SK-N-SH (cell line): ENCODE data around the gene ANGPTL8. TPM values are rescaled to one million over a fixed set of nuclear protein-coding genes. Genes with fewer than 3 reads are reported as not detected.

Experiments
- CTCF ChIA-PET: fragments of 300-600, 350-600 bp; formaldehyde crosslinking; extraction: SDS; loops from one replicate; lab custom pipeline; 2021; lab: Yijun Ruan, JAX
- POLR2A ChIA-PET: fragments of 350-600 bp; sonication (Branson Sonifier 250); formaldehyde crosslinking; extraction: SDS; loops from one replicate; lab custom pipeline; 2020; ENCODE audit warnings: antibody characterized with exemption, inconsistent platforms; lab: Yijun Ruan, JAX
- DNase-seq: peaks from one replicate; pipeline ENCODE4 v3.0.0; 2012
- H2AFZ ChIP-seq: fragments of 200-600 bp; sonication (generic); 2 replicates; pipeline ENCODE4 v1.8.1; 2016; ENCODE audit warnings: antibody characterized with exemption, mild to moderate bottlenecking, low read depth
- H3F3A ChIP-seq: fragments of 200-600 bp; sonication (generic); replicated peaks from 2 replicates; pipeline ENCODE3; 2016; ENCODE audit warnings: antibody characterized with exemption, mild to moderate bottlenecking; ENCODE audit not compliant: insufficient read depth
- H3K27ac ChIP-seq, 2 experiments: fragments of 200-500 bp in 1 of 2; fragments of 200-600 bp in 1 of 2; sonication (Bioruptor generic) in 1 of 2; sonication (generic), shearing (Covaris generic) in 1 of 2; 2 replicates each; pipeline versions ENCODE4 v1.5.1 to v1.6.1; 2014 to 2016; ENCODE audit warnings: low read depth in 2 of 2, inconsistent platforms in 1 of 2, low read length in 1 of 2, mild to moderate bottlenecking in 1 of 2, mixed read lengths in 1 of 2
- H3K27me3 ChIP-seq: fragments of 200-600 bp; sonication (generic), shearing (Covaris generic); 2 replicates; pipeline ENCODE4 v1.6.1; 2016; ENCODE audit warnings: mixed run types; ENCODE audit not compliant: insufficient read depth
- H3K36me3 ChIP-seq, 2 experiments: fragments of 200-500 bp in 1 of 2; fragments of 200-600 bp in 1 of 2; sonication (Bioruptor generic) in 1 of 2; sonication (generic) in 1 of 2; replicated peaks in 1 of 2; 2 replicates each; pipeline versions ENCODE3 to v1.5.1; 2014 to 2016; ENCODE audit warnings: low read length in 1 of 2, mild to moderate bottlenecking in 1 of 2; ENCODE audit not compliant: insufficient read depth in 2 of 2, control insufficient read depth in 1 of 2
- H3K4me1 ChIP-seq, 2 experiments: fragments of 200-500 bp in 1 of 2; fragments of 200-600 bp in 1 of 2; sonication (Bioruptor generic) in 1 of 2; sonication (generic), shearing (Covaris generic) in 1 of 2; 2 replicates each; pipeline versions ENCODE4 v1.5.1 to v1.6.1; 2014 to 2016; ENCODE audit warnings: low read depth in 1 of 2, low read length in 1 of 2, mixed run types in 1 of 2; ENCODE audit not compliant: insufficient read depth in 2 of 2, control insufficient read depth in 1 of 2
- H3K4me2 ChIP-seq: fragments of 200-600 bp; sonication (generic), shearing (Covaris generic); 2 replicates; pipeline ENCODE4 v1.6.1; 2017; ENCODE audit warnings: mixed run types
- H3K4me3 ChIP-seq, 2 experiments: fragments of 200-500 bp in 1 of 2; fragments of 200-600 bp in 1 of 2; sonication (Bioruptor generic) in 1 of 2; sonication (generic), shearing (Covaris generic) in 1 of 2; 2 replicates each; pipeline versions ENCODE4 v1.5.1 to v1.8.1; 2014 to 2016; ENCODE audit warnings: low read depth in 2 of 2, inconsistent platforms in 1 of 2, low read length in 1 of 2, mild to moderate bottlenecking in 1 of 2, mixed read lengths in 1 of 2, moderate library complexity in 1 of 2
- H3K79me2 ChIP-seq: fragments of 200-600 bp; sonication (generic); 2 replicates; pipeline ENCODE4 v1.8.1; 2017; ENCODE audit warnings: mild to moderate bottlenecking; ENCODE audit not compliant: insufficient read depth
- H3K9ac ChIP-seq: fragments of 200-600 bp; sonication (generic); 2 replicates; pipeline ENCODE4 v1.6.1; 2017; ENCODE audit warnings: mixed run types
- H3K9me2 ChIP-seq: fragments of 200-600 bp; sonication (generic); 2 replicates; pipeline ENCODE4 v1.6.1; 2017; ENCODE audit warnings: mixed run types
- H3K9me3 ChIP-seq: fragments of 200-600 bp; sonication (generic); 2 replicates; pipeline ENCODE4 v1.6.1; 2017; ENCODE audit warnings: mixed run types, mild to moderate bottlenecking, moderate library complexity
- H4K20me1 ChIP-seq: fragments of 200-600 bp; sonication (generic); 2 replicates; pipeline ENCODE4 v1.6.1; 2017; ENCODE audit warnings: mild to moderate bottlenecking, mixed run types; ENCODE audit not compliant: insufficient read depth
- CHD2 ChIP-seq: fragments of 150-350 bp; IDR thresholded peaks from 2 replicates; pipeline ENCODE4 v1.6.1; 2018; ENCODE audit warnings: low read length; ENCODE audit not compliant: partially characterized antibody
- EP300 ChIP-seq, 2 experiments: IDR thresholded peaks; 2 replicates each; pipeline versions ENCODE4 v1.4.0 to v1.6.1; 2012; ENCODE audit warnings: borderline replicate concordance in 1 of 2, low read depth in 1 of 2, low read length in 1 of 2
- FOXJ3 ChIP-seq: sonication (generic); formaldehyde crosslinking; IDR thresholded peaks from 2 replicates; pipeline ENCODE4 v1.5.1; 2020; ENCODE audit warnings: mild to moderate bottlenecking, missing genetic modification reagents
- FOXM1 ChIP-seq: IDR thresholded peaks from 2 replicates; pipeline ENCODE4 v1.4.0; 2012; ENCODE audit warnings: low read depth, mild to moderate bottlenecking
- GABPA ChIP-seq: IDR thresholded peaks from 2 replicates; pipeline ENCODE4 v1.4.0; 2012; ENCODE audit warnings: low read depth, mild to moderate bottlenecking
- GATA2 ChIP-seq: sonication (generic); formaldehyde crosslinking; IDR thresholded peaks from 2 replicates; pipeline ENCODE4 v1.5.0; 2020; ENCODE audit warnings: mild to moderate bottlenecking, missing genetic modification reagents
- MAX ChIP-seq: IDR thresholded peaks from 2 replicates; pipeline ENCODE4 v1.4.0; 2012; ENCODE audit warnings: low read depth
- NFIC ChIP-seq: IDR thresholded peaks from 2 replicates; pipeline ENCODE4 v1.4.0; 2012; ENCODE audit warnings: borderline replicate concordance
- NRF1 ChIP-seq: IDR thresholded peaks from 2 replicates; pipeline ENCODE4 v1.6.1; 2012; ENCODE audit warnings: low read depth, mild to moderate bottlenecking, low read length
- POLR2AphosphoS5 ChIP-seq: IDR thresholded peaks from 2 replicates; pipeline ENCODE4 v1.6.1; 2012; ENCODE audit warnings: low read depth, low read length
- RCOR1 ChIP-seq: fragments of 150-350 bp; IDR thresholded peaks from 2 replicates; pipeline ENCODE4 v1.6.1; 2017; ENCODE audit warnings: antibody characterized with exemption, low read length
- REST ChIP-seq: IDR thresholded peaks from 2 replicates; pipeline ENCODE4 v1.6.1; 2012; ENCODE audit warnings: mild to moderate bottlenecking, low read depth, low read length, moderate library complexity
- RXRA ChIP-seq: IDR thresholded peaks from 2 replicates; pipeline ENCODE4 v1.4.0; 2012; ENCODE audit warnings: low read depth, mild to moderate bottlenecking, borderline replicate concordance
- SIN3A ChIP-seq: IDR thresholded peaks from 2 replicates; pipeline ENCODE4 v1.6.1; 2012; ENCODE audit warnings: low read depth, mild to moderate bottlenecking, low read length, moderate library complexity, borderline replicate concordance
- SMC3 ChIP-seq: IDR thresholded peaks from 2 replicates; pipeline ENCODE4 v1.6.1; 2012; ENCODE audit warnings: low read depth, low read length, improper control_type of control experiment
- TCF12 ChIP-seq: IDR thresholded peaks from 2 replicates; pipeline ENCODE4 v1.4.0; 2012
- WGBS: methylation state at CpG from one replicate; pipeline ENCODE4 v1.1.6; 2017; ENCODE audit warnings: low lambda C conversion rate; 5-methylcytosine and 5-hydroxymethylcytosine counted together
- polyA plus RNA-seq, 3 experiments: library from polyadenylated mRNA; depleted of rRNA; stranded (reverse); fragments of >200 nt; gene quantifications; 2 replicates each; pipeline ENCODE4 v1.2.3, GENCODE V29; 2012
- TF ChIP-seq, protein P1 (sequence below): IDR thresholded peaks from 2 replicates; pipeline ENCODE4 v1.4.0; 2012; ENCODE audit warnings: low read depth, borderline replicate concordance

Gene ANGPTL8
- polyA plus RNA-seq, 1 of the 3 experiments (the other 2 are of a cell fraction): 0.21 TPM

DNA sequence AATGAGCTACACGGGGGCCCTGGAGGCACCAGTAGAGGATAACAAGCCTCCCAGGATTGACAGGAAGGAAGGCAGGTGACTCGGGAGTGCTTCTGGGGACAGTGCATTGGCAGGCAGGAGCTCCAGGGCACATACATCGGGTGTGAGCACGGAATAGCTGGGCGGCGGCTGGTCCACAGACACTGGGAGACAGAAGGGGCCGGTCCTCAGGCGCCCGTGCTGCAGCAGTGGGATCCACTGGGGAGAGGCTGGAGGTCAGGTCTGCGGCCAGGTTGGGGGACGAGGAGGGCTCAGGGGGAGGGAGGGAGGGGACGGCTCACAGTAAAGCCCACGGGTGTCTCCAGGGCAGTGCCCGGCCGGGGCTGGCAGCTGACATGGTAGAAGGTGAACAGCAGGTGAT, 2.1 kb upstream of the ANGPTL8 start:
- H3K27ac ChIP-seq: no peak overlapping the region
- 92% methylated on average over 15 of the region's 15 CpGs for WGBS
- CTCF ChIA-PET: interaction anchor here (1.0 kb wide), 1 partner anchor 8 kb away, joined by 3 read pairs; no protein-coding TSS in a partner anchor

DNA sequence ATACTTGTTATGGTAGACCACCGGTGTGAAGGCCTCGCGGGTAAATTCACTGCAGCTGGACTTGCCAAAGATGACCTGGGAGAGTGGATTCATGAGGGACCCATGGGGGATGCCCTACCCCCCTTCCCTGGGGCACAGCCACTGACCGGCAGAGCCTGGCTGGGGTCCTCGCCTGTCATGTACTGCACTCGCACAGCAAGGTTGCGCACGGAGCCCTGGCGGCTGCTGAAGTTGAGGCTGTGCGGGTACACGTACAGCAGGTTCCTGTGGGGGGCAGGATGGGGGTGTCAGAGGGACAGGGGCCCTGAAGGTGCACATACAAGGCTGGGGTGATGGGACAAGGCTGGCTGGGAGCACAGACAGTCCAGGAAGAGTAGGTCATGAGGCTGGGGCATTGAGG, 1.4 kb upstream of the ANGPTL8 start:
- H3K9me3 ChIP-seq: no peaks in the 10 kb centered on the region
- ChIA-PET CTCF (no interaction called here), POLR2A (no interaction called here)
- no peaks in the 10 kb centered on the region for H3K27me3 ChIP-seq
- H3K27ac ChIP-seq: no peak overlapping the region
- no peak overlapping the region for H3K9ac ChIP-seq
- H3K9me2 ChIP-seq: no peaks in the 10 kb centered on the region
- WGBS: 93% methylated on average over 11 of the region's 11 CpGs
- no peaks in the 10 kb centered on the region for H3F3A ChIP-seq
- no peaks in the 10 kb centered on the region for H3K79me2 ChIP-seq
- H2AFZ ChIP-seq: no peak overlapping the region
- H4K20me1 ChIP-seq: no peaks in the 10 kb centered on the region
- no peak for DNase-seq
- H3K4me2 ChIP-seq: no peak overlapping the region
- H3K36me3 ChIP-seq: peaks cover 0 to 5% of the 10 kb centered on the region in 2 experiments
- H3K4me1 ChIP-seq: no peaks in the 10 kb centered on the region
- H3K4me3 ChIP-seq: no peak overlapping the region
- TF ChIP-seq POLR2AphosphoS5 (no peak), NFIC (no peak), GABPA (no peak), NRF1 (no peak), EP300 (IDR thresholded peaks at IDR 0.05; ENCODE audit: borderline replicate concordance in 1 of 2, low read depth in 1 of 2, low read length in 1 of 2) (no peak), FOXM1 (no peak), FOXJ3 (no peak), CHD2 (no peak), RXRA (no peak), RCOR1 (no peak), GATA2 (CRISPR knock-in tag) (no peak)
- TF ChIP-seq, protein P1, sequence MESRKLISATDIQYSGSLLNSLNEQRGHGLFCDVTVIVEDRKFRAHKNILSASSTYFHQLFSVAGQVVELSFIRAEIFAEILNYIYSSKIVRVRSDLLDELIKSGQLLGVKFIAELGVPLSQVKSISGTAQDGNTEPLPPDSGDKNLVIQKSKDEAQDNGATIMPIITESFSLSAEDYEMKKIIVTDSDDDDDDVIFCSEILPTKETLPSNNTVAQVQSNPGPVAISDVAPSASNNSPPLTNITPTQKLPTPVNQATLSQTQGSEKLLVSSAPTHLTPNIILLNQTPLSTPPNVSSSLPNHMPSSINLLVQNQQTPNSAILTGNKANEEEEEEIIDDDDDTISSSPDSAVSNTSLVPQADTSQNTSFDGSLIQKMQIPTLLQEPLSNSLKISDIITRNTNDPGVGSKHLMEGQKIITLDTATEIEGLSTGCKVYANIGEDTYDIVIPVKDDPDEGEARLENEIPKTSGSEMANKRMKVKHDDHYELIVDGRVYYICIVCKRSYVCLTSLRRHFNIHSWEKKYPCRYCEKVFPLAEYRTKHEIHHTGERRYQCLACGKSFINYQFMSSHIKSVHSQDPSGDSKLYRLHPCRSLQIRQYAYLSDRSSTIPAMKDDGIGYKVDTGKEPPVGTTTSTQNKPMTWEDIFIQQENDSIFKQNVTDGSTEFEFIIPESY: no peak

More for the DNA sequence above, 2.1 kb upstream of the ANGPTL8 start:
- H3K9ac ChIP-seq: no peak overlapping the region
- DNase-seq: no peak
- no peaks in the 10 kb centered on the region for H3K9me3 ChIP-seq
- H3K4me3 ChIP-seq: no peak overlapping the region
- H3F3A ChIP-seq: no peaks in the 10 kb centered on the region
- no peaks in the 10 kb centered on the region for H3K27me3 ChIP-seq
- H2AFZ ChIP-seq: no peak overlapping the region
- no peaks in the 10 kb centered on the region for H3K79me2 ChIP-seq
- H4K20me1 ChIP-seq: no peaks in the 10 kb centered on the region
- POLR2A ChIA-PET: no interaction called here
- H3K4me1 ChIP-seq: no peaks in the 10 kb centered on the region
- no peaks in the 10 kb centered on the region for H3K9me2 ChIP-seq
- H3K4me2 ChIP-seq: no peak overlapping the region
- H3K36me3 ChIP-seq: peaks cover 0 to 8% of the 10 kb centered on the region in 2 experiments
- TF ChIP-seq RXRA (no peak), POLR2AphosphoS5 (no peak), SMC3 (no peak), REST (no peak), FOXM1 (no peak), SIN3A (no peak), MAX (no peak), TCF12 (no peak), NRF1 (no peak)
